HG02981 (cell line): ENCODE measurements around the gene MAP7D2.

Experiments used
- ATAC-seq: cut with Tn5 transposase; IDR thresholded peaks from one replicate; pipeline ENCODE4 v1.9.1; 2021; ENCODE audit warnings: mild to moderate bottlenecking, moderate library complexity; ENCODE audit not compliant: unreplicated experiment

MAP7D2 gene

GRCh38 chrX:20116087-20116576 lies 575 bp downstream of the MAP7D2 start:
- no peak for ATAC-seq

DNA sequence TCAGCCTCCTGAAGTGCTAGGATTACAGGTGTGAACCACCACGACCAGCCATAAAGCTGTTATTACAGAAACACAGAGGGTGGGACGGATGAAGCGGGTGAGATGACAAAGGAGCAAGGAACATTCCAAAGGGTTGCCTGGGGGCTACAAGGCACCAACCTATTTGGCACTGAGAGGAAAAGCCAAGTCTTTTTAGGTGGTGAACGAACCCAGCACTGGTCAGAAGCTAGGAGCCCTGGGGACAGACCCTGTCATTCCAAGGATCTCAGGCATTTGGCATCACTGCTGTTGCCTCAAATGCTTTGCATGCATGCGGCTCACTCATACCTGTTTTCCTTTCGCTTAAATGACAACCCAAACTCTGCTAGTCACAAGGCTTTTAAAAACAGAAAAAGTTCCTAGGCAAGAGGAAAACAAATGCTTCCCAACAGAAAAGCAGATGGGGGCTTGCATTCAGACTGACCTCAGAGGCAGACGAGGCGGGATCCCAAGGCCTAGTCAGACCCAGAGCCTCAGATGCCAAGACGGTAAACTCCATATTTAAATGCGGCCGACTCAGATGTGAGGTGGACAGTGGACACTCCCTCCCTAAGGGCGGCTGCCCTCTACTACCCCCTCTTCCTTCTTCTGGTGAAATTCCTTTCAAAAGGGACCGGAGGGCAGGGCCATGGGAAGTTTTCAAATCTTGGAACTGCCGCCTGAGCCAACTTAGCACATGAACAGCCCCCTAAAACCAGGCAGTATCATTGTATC lies 4.5 kb downstream of the MAP7D2 start:
- no peak for ATAC-seq

- ATAC-seq, result no peak
Measured at GRCh38 chrX:20111271-20111670, 5.4 kb downstream of the MAP7D2 start.

DNA sequence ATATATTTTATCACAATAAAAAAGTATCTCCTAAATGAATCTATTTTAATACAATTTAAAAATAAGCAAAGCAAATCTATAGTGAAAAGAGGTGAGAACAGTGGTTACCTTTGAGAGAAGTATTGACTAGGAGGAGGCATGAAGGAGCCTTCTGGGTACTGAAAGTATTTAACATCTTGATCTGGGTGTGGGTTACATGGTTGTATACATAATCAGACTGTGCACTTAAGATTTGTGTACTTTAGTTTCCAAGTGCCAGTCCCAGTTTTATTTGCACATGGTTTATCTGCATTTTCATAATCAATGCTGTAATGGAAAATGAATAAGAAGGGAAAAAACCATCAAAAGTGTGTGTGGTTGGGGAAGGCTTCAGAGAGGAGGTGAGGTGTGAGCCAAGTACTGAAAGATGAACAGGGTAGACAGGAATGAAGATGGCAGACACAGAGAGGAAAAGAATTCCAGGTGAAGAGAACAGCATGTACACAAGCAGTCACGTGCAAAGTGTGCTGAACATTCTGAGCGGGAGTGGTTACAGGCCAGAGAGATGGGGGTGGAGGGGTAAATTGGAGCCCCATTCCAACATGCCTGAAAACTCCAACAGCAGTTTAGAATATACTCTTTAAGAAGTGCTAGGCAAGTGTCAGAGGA lies 14.6 kb downstream of the MAP7D2 start:
- no peak for ATAC-seq

DNA sequence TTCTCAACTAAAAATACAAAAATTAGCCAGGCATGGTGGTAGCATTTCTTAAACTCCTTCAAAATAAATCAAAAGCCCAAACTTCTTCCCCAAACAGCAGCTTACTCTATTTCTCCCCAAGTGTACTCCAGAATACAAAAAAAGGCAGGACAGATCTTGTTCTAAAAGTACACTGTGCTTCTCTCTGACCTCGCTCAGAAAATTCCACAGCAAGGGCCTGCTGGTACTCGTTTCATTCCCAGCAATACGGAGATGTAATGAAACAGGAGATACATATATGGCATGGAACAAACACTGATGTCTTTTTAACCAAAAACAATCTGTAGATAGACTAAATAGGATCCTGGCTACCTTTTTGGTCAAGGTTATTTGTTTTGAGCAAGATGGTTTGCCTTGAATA lies 25.2 kb downstream of the MAP7D2 start:
- ATAC-seq, result no peak

- no peak for ATAC-seq
Measured at GRCh38 chrX:20089845-20090244, 26.9 kb downstream of the MAP7D2 start.

- ATAC-seq, result no peak
Measured at GRCh38 chrX:20080277-20080676, 36.4 kb downstream of the MAP7D2 start.

GRCh38 chrX:20071511-20072079 lies 45.1 kb downstream of the MAP7D2 start:
- ATAC-seq, result no peak

DNA sequence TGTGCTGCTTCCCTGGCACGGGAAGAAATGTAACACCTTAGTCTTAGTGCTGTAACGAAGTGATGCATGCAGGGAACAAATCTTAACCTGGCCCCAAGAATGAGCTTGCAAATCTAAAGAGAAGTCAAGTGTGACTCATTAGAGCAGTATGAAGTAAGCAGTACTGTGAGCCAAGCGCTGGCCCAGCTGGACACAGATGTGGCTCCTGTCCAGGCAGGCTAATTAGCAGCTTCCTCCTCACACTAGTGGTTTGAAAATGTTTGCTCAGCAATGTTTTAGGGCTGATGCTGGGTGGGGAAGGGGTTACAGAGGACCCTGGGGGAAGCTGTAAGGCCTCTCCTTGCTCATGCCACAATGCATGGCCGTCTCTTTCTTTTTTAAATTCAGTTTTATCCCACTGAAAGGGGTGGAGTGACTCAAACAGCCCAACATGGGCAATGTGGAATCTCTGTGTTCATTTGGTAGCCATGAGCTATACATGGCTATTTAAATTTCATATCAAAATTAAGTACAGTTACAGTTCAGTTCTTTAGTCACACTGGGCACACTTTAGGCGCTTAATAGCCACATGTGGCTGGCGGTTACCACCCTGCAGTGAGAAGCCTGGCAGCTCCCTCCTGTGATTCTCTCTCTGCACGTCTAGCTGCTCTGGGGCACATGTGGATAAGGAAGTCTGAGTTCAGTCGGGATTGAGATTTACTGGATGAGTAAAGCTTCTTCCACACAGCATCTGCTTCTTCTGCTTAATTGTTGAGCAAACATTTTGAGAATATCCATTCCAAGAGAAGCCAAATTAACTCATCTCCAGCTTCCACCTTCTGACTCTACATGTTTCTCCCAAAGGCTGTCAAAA lies 48.8 kb downstream of the MAP7D2 start:
- ATAC-seq, result no peak

GRCh38 chrX:20066968-20067708 lies 49.6 kb downstream of the MAP7D2 start:
- no peak for ATAC-seq

- no peak for ATAC-seq
Measured at GRCh38 chrX:20063716-20064351, 52.9 kb downstream of the MAP7D2 start.

DNA sequence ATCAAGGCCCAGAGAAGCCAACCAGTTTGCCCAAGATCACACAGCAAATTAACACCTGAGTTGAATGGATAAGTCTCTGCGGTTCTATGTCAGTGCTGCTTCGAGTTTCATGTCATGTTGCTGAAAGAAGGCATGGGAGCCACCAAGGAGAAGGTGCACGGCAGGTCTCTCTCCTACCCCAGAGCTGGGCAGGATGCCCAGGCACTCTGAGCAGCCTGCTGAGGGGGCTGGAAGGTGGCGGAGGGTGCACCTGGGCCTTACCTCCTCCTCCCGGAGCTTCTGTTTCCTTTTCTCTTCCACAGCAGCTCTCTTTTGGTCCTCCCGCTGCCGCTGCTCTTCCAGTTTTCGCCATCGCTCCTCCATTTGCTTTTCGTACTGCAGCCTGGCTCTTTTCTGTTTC lies 53.6 kb downstream of the MAP7D2 start:
- ATAC-seq, result no peak

- ATAC-seq, result no peak
Measured at GRCh38 chrX:20061855-20062254, 54.9 kb downstream of the MAP7D2 start.

GRCh38 chrX:20060961-20061748 lies 55.6 kb downstream of the MAP7D2 start:
- peak; percentile 72 for ATAC-seq

DNA sequence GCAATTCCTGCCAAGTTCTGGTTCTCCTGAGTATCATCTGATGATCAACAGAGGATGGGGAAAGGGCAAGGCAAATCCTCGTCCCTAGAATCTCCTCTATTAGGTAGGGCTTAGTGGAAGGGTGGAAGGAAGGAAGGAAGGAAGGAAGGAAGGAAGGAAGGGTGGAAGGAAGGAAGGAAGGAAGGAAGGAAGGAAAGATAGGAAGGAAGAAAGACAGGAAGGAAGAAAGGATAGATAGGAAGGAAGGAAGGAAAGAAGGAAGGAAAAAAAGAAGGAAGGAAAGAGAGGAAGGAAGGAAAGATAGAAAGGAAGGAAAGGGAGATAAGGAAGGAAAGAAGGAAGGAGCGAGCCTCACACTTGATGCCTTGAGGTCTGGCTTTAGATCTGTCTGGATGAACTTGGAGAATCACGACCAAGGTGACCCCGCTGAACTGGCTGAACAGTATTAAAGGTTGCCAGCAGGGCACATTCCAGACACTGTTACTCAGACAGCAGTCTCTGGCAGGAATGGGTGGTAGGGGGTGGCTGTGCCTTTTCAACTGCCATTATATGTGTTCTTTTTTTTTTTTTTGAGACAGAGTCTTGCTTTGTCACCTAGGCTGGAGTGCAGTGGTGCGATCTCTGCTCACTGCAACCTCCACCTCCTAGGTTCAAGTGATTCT lies 57.1 kb downstream of the MAP7D2 start:
- ATAC-seq, result no peak

GRCh38 chrX:20057479-20057878 lies 59.2 kb downstream of the MAP7D2 start:
- no peak for ATAC-seq

DNA sequence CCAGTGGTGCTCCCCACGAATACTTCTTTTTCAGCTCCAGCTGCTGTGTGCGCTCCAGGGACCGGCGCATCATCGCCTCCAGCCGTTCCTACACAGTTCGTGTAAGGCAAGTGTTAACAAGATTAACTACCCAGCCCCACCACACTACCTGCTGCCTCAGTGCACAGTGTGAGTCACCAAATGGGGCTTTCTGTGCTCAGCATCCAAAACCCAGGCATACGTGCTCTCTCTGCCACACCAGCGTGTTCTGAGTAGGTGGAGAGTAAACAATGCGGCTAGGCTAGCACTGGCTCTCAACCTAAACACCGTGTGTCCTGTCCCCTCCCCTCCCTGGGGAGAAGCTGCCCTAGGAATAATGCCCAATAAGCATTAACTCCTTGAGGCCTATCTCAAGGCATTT lies 60.0 kb downstream of the MAP7D2 start:
- peak; percentile 56 for ATAC-seq

DNA sequence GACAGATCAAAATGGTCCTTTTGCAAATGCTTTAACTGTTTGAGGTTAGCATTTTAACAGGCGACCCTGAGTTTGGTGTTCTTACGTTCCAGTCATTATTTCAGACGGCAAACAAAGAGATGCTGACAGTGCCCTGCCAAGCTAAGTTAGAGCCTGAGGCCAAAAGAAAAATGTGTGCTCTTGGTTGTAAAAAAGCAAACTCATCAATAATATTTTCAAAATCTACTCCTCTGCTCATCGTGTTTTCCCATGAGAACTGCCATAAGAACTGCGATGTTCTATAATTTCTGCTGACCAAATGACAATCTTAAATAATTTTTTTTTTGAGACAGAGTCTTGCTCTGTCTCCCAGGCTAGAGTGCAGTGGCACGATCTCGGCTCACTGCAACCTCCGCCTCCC lies 63.2 kb downstream of the MAP7D2 start:
- ATAC-seq, result no peak

DNA sequence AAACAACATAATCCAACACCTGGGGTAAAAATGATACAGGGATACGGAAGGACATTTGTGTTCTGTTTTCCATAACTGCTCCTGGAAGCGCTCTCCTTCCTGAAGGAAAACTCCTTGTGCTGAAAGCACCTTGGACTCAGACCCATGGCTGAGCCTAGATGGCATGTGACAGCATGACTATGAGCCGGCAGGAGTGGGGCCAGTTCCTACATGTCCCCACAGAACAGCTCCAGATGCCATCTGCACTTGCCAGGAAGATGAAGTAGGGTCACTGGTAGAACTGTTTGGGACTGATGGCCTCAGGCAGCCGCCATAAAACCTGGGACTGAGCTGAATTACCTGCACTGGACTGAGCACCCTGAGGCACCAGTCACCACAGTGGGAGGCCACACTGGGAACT lies 69.8 kb downstream of the MAP7D2 start:
- ATAC-seq, result no peak
